NCI-H748 treated with DMSO at 0.1 percent for 48 hours (cell line): ENCODE results near the gene ABI3BP.
A peak's percentile ranks its signal among the peaks of the same experiment; 100 is the strongest.

ENCODE experiments used
- DNase-seq: peaks from one replicate; lab custom pipeline; 2025; lab: John Stamatoyannopoulos, UW

The ABI3BP gene

DNA sequence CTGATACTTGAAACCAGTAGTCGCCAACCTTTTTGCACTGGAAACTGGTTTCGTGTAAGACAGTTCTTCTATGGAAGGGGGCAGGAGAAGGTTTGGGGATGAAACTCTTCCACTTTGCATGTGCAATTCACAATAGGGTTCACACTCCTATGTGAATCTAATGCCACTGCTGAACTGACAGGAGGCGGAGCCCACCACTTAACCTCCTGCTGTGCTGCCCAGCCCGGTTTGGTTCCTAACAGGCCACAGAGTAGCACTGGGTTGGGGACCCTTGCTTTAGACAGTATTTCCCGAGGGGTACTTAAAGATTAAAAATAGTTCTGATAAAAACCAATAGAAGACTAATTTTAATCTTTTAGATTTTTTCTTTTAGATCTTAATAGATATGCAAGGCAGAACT lies 272.8 kb downstream of the ABI3BP start:
- DNase-seq = no peak

DNA sequence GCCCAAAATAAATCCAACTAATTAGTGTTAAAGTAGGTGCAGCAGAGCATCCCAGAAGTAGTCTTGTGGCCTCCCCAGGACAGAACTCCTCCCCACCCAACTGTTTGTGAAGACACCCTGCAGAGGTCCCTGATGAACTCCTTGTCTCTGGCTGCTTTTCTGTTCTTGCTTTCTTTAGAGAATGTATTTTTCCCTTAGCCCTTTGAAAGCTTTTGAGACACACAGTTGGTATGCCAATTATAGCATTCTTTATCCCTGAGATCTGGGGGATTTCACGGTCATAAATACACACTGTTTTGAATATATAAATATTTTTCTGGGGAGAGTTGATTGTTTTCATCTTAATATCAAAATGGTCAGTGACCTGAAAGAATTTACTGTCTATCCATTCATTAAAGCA lies 274.1 kb downstream of the ABI3BP start:
- no peak for DNase-seq

DNA sequence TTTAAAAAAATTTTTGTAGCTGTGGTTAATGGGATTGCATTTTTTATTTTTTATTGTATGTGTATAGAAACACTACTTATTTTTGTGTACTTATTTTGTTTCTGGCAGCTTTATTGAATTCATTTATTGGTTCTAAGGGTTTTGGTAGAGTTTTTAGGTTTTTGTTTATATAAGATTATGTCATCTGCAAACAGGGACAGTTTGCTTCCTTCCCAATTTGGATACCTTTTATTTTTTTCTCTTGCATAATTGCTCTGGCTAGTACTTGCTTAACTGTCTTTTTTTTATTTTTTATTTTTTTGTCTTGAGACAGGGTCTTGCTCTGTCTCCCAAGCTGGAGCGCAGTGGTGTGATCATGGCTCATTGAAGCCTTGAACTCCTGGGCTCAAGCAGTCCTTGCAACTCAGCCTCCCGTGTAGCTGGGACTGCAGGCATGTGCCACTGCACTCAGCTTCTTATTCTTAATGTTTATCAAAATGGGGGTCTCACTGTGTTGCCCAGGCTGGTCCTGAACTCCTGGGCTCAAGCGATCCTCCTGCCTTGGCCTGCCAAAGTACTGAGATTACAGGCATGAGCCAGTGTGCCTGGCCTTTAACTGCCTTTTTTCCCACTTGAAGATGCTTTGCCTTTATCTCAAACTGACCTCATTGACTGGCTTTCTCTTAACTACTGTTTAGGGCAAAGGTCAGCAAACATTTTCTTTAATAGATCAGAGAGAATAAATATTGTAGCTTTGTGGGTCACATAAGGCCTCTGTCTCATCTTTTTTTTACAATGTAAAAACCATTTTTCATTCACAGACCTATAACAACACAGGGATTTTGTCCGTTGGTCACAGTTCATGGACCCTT lies 275.4 kb downstream of the ABI3BP start:
- no peak for DNase-seq

DNA sequence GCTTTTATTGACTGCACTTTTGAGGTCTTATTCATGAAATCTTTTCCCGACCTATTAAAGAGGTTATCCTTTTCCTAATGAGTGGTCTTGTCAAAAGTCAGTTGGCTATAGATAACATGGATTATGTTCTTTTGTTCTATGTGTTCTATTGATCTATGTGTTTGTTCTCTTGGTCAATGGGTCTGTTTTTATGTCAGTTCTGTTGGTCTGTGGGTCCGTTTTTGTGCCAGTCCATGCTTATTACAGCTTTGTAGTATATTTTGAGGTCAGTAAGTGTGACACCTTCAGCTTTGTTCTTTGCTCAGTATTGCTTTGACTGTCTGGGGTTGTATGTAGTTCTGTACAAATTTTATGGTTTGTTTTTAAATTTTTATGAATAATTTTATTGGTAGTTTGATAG lies 276.2 kb downstream of the ABI3BP start:
- DNase-seq = no peak

DNA sequence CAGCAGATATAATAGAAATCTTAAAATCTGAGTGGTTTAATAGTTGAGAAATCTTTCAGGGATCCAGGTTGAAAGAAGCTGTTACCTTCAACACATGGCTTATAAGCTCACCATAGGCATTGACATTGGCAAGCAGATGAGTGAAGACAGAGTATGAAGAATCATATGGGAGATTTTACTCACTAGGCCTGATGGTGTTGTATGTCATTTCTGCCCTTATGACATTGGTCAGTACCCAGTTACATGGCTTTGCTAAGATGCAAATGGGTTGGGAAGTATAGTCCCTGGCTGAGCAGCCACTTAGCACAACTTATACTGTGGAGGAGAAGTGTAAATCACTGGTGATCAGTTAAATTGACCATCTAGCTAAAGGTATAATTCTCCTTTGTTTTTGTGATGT lies 278.0 kb downstream of the ABI3BP start:
- DNase-seq = no peak

DNA sequence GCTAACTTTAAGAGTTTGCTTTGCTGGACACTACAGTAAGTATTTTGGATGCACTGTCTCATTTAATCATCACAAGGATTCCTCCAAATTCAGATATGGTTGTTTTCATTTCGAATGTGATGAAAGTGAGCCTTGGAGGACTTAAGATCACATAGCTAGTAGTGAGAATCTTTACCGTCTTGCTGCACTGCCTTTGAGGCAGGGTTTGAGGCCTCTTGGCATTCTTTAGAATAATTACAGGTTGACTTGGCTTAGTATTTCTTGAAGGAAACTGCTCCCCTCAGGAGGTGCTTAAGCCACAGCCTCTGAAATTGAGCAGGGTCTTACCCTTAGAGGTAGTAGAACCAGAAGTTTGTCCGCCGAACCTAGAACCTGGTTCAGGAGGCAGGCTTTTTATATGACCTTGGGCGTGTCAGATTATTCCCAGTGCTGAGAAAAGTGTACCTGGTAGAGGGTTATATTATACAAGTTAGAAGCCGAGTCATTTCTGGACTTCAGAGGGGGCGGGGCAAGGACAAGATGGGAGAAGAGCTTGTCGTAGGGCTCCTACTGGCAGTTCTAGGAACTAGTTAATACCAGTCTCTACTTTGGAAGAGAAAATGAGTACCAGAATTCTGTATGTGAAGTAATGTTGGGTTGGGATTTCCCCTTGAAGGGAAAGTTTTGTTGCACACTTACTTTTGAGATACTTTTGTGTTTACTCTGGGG lies 282.8 kb downstream of the ABI3BP start:
- no peak for DNase-seq

DNA sequence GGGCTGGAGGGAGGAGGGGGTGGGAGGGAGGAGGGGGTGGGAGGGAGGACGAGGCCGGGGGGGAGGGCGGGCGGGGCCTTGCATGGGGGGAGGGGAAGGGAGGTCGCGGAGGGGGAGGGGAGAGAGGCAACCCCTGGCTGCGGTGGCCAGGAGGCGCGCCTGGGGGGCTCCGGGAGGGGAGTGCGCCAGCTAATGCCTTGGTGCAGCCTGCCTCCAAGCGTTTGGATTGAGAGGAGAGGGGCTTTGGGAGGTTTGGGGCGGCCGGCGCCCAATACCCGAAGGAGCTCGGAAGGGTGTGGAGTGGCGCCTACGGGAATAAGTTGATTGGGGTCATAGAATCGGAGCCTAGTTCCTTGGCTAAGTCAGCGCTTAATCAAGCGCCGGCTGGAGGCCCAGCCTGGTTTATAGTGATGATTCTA lies 283.4 kb downstream of the ABI3BP start:
- DNase-seq = no peak

DNA sequence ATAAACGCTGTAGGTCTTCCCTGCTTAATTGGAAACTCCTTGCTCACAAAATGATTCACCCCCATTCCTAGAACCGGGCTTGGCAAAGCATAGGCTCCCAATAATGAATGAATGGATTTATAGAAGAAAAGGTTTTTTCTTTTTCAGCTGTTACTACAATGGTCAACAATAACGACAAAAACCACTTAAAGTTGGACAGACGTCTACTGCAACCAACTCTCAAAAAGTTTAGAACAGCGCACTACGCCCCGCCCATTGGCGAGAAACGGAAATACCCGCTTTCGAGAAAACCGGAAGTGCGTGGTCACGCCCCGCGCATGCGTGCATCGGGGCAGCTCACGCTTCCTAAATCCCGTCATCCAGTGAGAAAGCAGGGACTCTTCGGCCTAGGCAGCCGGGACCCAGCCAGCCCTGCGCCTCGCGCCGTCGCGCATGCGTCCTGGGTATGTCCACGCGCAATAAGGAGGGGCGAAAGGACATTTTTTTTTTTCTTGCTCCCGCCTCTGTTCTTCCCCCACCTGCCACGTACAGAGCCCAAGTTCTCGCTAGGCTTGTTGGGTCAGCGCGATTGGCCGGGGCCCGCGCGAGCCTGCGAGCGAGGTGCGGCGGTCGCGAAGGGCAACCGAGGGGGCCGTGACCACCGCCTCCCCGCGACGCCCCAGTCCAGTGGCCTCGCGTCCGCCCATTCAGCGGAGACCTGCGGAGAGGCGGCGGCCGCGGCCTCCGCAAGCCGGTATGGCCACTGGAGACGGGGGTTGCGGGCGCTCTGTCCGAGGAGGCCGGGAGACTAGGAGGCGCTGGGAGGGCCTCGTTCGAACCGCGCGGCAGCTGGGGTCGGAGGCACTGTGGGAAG lies 284.0 kb downstream of the ABI3BP start, which contains the start of gene TFG:
Gene TFG (plus strand): TSS at position 506 of the 853 bp plus-strand sequence. CDS start 4,192 bp downstream, outside the sequence.
- peak; percentile 86 for DNase-seq

DNA sequence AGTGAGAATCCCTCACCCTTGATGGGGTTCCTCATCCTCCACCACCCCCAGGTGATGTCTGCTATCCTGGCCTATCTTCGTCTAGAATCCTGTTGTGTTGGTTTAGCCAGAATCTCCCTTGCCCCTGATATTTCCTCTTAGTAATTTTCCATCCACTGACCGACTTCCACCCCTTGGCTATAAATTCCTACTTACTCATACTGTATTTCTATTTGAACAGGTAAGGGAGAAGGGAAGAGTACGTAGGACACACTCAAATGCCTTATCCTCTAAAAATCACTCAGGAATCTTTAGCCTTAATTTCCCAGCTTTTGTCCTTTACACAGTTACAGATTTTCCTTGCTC lies 284.6 kb downstream of the ABI3BP start:
- DNase-seq = no peak

DNA sequence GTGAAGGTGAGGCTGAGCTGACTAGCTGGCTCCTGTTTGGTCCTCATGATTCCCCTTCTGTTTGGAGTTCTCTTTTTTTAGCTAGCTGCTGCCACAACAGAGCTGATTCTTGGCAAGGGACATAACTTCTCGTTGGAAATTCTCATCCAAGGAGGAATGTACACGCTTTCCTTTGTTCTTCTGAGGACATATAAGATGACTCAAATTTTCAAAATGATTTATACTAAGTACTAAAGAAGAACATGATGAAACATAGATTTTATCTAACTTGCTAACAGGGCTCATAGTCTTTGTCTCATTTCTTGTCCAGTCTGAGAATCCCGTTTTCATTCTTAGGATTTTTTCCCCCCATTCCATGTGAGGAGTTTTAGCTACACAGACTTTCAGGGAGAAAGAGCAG lies 286.9 kb downstream of the ABI3BP start:
- no peak for DNase-seq

DNA sequence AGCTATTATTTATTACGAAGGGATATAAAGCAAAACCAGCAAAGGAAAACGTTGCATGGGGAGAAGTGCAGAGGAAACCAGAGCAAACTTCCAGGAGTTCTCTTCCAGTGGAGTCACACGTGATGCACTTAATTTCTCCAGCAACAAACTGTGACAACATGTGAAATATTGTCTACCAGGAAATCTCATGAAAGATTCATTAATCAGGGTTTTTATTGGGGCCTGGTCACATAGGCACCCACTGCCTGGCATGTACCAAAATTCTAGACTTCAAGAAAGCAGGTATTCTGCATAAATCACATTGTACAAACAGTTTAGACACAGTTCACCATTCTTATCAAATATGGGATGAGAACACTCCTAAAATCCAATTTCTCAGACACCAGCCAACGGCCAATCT lies 289.4 kb downstream of the ABI3BP start:
- no peak for DNase-seq

DNA sequence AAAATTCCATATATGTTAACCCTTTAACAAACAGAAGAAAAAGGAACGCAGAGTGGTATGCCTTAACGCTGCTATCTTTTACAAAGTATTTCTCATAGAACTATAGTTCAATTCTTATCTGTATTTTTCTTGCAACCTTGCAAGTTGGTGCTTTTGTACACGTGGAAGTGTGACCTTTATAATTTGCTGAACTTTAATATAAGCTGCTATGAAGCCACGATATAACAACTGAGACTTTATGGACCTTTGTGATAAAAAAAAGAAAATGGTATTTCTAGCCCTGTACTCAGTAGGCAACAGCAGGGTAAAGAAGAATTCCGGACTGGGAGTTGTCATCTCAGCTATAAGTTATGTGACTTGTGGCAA lies 290.3 kb downstream of the ABI3BP start:
- no peak for DNase-seq

DNA sequence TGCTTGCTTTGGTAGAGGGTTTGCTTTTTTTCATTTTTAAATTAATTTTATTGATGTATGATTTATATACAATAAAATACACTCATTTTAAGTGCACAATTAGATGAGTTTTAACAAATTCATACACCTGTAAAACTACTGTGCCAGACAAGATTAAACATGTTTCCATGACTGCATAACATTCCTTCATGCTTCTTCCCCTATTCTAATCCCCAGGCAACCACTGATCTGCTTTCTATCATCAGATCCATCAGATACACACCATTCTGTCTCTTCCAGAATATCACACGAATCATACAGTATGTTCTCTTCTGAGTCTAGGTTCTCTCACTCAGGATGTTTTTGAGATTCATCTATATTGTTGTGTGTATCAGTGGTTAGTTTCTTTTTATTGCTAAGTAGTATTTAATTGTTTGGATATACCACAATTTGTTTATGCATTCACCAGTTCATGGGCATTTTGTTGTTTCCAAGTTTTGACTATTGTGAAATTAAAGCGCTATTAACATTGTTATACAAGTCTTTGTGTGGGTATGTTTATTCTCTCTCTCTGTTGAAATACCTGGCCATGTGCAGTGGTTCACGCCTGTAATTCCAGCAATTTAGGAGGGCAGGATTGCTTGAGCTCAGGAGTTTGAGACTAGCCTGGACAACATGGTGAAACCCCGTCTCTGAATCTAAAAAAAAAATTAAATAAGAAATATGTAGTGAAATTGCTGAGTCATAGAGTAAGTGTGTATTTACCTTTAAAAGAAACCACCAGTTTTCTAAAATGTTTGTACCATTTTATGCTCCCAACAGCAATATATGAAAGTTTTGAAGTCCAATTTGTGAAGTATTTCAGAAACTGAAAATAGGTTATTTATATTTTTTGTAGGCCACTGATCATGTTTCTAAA lies 290.9 kb downstream of the ABI3BP start:
- no peak for DNase-seq

DNA sequence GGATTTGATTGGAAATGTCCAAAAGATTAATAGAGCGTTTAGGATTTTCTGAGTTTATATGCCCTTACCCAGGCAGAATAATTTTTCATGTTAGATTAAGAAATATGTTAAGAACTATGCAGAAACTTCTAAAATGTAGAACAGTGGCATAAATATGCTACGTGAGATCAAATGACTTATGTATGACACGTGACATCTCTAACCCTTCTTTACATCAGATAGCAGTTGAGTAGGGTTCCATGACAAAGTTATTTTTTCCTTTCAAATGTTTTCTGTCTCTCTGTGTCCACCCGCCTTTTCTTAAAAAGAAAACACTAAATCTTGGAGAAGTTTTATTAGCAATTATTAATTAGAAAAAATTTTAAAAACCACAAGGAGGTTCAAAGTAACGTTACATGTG lies 292.5 kb downstream of the ABI3BP start:
- no peak for DNase-seq
